Measurements from ENCODE around the gene PREX1. TPM values are rescaled to one million over a fixed set of nuclear protein-coding genes. Genes with fewer than 3 reads are reported as not detected.

PREX1 gene
- total RNA-seq, 1 donor from 2014 or later: 20.4 TPM

GRCh38 chr20:48789781-48790472 is 37.9 kb downstream of the PREX1 start:
- Histone ChIP-seq H3K27ac (ENCODE audit: low read depth, low read length) (no peak overlapping the region), H3K9me3 (ENCODE audit: control insufficient read depth in 3 of 3, low read length in 3 of 3) (no peaks in the 10 kb centered on the region), H3K36me3 (ENCODE audit: control insufficient read depth in 3 of 3, insufficient read depth in 3 of 3, low read length in 3 of 3) (no peaks in the 10 kb centered on the region), H3K4me1 (ENCODE audit: control insufficient read depth in 3 of 3, insufficient read depth in 3 of 3, low read length in 3 of 3) (peaks cover 10 to 21% (median 17%) of the 10 kb centered on the region in 3 donors), H3K9ac (ENCODE audit: low read depth in 1 of 3, low read length in 3 of 3) (no peak overlapping the region), H3K27me3 (ENCODE audit: control insufficient read depth in 3 of 3, insufficient read depth in 3 of 3, low read length in 3 of 3) (no peaks in the 10 kb centered on the region), H3K4me3 (ENCODE audit: low read length in 3 of 3) (no peak overlapping the region)

GRCh38 chr20:48789185-48789668 is 38.6 kb downstream of the PREX1 start:
- Histone ChIP-seq H3K4me3 (ENCODE audit: low read length in 3 of 3) (no peak overlapping the region), H3K9me3 (ENCODE audit: control insufficient read depth in 3 of 3, low read length in 3 of 3) (no peaks in the 10 kb centered on the region), H3K27ac (ENCODE audit: low read depth, low read length) (no peak overlapping the region), H3K27me3 (ENCODE audit: control insufficient read depth in 3 of 3, insufficient read depth in 3 of 3, low read length in 3 of 3) (no peaks in the 10 kb centered on the region), H3K4me1 (ENCODE audit: control insufficient read depth in 3 of 3, insufficient read depth in 3 of 3, low read length in 3 of 3) (peaks cover 10 to 21% (median 19%) of the 10 kb centered on the region in 3 donors), H3K36me3 (ENCODE audit: control insufficient read depth in 3 of 3, insufficient read depth in 3 of 3, low read length in 3 of 3) (no peaks in the 10 kb centered on the region), H3K9ac (ENCODE audit: low read depth in 1 of 3, low read length in 3 of 3) (no peak overlapping the region)

DNA sequence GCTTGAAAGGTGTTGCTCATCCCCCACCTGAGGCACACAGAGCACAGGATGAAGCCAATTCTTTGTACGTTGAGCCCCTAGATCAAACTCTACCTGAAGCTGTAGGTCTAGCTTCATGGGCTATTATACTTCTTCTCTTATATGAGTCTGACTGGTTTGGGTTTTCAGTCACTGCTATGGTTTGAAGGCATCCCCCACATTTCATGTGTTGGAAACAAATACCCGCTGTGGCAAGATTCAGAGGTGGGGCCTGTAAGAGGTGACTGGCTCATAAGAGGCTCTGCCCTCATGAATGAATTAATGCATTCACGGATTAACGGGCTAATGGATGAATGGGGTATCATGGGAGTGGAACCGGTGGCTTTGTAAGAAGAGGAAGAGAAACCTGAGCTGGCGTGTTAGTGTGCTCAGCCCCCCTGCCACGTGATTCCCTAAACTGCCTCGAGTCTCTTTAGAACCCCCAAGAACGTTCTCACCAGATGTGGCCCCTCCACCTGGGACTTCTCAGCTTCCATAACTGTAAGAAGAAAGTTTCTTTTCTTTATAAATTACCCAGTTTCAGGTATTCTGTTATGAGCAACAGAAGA is 39.2 kb downstream of the PREX1 start:
- Histone ChIP-seq H3K4me3 (ENCODE audit: low read length in 3 of 3) (no peak overlapping the region), H3K9ac (ENCODE audit: low read depth in 1 of 3, low read length in 3 of 3) (no peak overlapping the region), H3K4me1 (ENCODE audit: control insufficient read depth in 3 of 3, insufficient read depth in 3 of 3, low read length in 3 of 3) (peaks cover 10 to 19% (median 16%) of the 10 kb centered on the region in 3 donors), H3K27me3 (ENCODE audit: control insufficient read depth in 3 of 3, insufficient read depth in 3 of 3, low read length in 3 of 3) (no peaks in the 10 kb centered on the region), H3K27ac (ENCODE audit: low read depth, low read length) (no peak overlapping the region), H3K9me3 (ENCODE audit: control insufficient read depth in 3 of 3, low read length in 3 of 3) (no peaks in the 10 kb centered on the region), H3K36me3 (ENCODE audit: control insufficient read depth in 3 of 3, insufficient read depth in 3 of 3, low read length in 3 of 3) (no peaks in the 10 kb centered on the region)

DNA sequence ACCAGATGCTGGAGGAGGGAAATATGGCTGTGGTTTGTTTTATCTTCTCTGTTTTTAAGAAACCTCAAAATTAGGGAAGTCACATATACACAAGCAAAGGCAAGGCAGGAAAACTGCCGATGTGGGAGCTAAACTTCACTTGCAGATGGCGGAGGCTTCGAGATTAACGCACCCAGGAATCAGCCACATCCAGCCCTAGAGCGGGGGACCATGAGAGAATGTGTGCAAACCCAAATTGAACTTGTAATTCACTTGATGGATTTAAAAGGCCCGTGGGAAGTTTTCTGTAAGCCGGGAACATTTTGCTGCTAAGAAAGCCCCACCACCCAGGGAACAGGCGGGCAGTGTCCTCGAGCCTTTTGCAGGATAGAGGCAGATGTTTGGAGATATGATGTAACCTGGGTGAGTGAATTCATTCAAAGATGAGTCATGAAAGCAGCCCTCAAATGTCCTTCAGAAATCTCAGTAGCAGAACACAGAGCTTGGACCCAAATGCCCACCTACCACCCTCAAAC is 39.9 kb downstream of the PREX1 start:
- Histone ChIP-seq H3K4me3 (ENCODE audit: low read length in 3 of 3) (no peak overlapping the region), H3K9ac (ENCODE audit: low read depth in 1 of 3, low read length in 3 of 3) (no peak overlapping the region), H3K4me1 (ENCODE audit: control insufficient read depth in 3 of 3, insufficient read depth in 3 of 3, low read length in 3 of 3) (peaks cover 10 to 19% (median 16%) of the 10 kb centered on the region in 3 donors), H3K27ac (ENCODE audit: low read depth, low read length) (no peak overlapping the region), H3K27me3 (ENCODE audit: control insufficient read depth in 3 of 3, insufficient read depth in 3 of 3, low read length in 3 of 3) (no peaks in the 10 kb centered on the region), H3K36me3 (ENCODE audit: control insufficient read depth in 3 of 3, insufficient read depth in 3 of 3, low read length in 3 of 3) (no peaks in the 10 kb centered on the region), H3K9me3 (ENCODE audit: control insufficient read depth in 3 of 3, low read length in 3 of 3) (no peaks in the 10 kb centered on the region)

GRCh38 chr20:48786951-48787705 is 40.7 kb downstream of the PREX1 start:
- no peaks in the 10 kb centered on the region for H3K9me3 ChIP-seq (ENCODE audit: control insufficient read depth in 3 of 3, low read length in 3 of 3)
- no peaks in the 10 kb centered on the region for H3K36me3 ChIP-seq (ENCODE audit: control insufficient read depth in 3 of 3, insufficient read depth in 3 of 3, low read length in 3 of 3)
- peaks cover 10 to 19% (median 16%) of the 10 kb centered on the region in 3 donors for H3K4me1 ChIP-seq (ENCODE audit: control insufficient read depth in 3 of 3, insufficient read depth in 3 of 3, low read length in 3 of 3)
- H3K4me3 ChIP-seq (ENCODE audit: low read length in 3 of 3): no peak overlapping the region
- no peak overlapping the region for H3K27ac ChIP-seq (ENCODE audit: low read depth, low read length)
- H3K27me3 ChIP-seq (ENCODE audit: control insufficient read depth in 3 of 3, insufficient read depth in 3 of 3, low read length in 3 of 3): no peaks in the 10 kb centered on the region
- no peak overlapping the region for H3K9ac ChIP-seq (ENCODE audit: low read depth in 1 of 3, low read length in 3 of 3)

- H3K4me3 ChIP-seq (ENCODE audit: low read length in 3 of 3): no peak overlapping the region
- no peaks in the 10 kb centered on the region for H3K36me3 ChIP-seq (ENCODE audit: control insufficient read depth in 3 of 3, insufficient read depth in 3 of 3, low read length in 3 of 3)
- peaks cover 3 to 11% (median 8%) of the 10 kb centered on the region in 3 donors for H3K4me1 ChIP-seq (ENCODE audit: control insufficient read depth in 3 of 3, insufficient read depth in 3 of 3, low read length in 3 of 3)
- no peak overlapping the region for H3K9ac ChIP-seq (ENCODE audit: low read depth in 1 of 3, low read length in 3 of 3)
- no peaks in the 10 kb centered on the region for H3K27me3 ChIP-seq (ENCODE audit: control insufficient read depth in 3 of 3, insufficient read depth in 3 of 3, low read length in 3 of 3)
- H3K27ac ChIP-seq (ENCODE audit: low read depth, low read length): no peak overlapping the region
- H3K9me3 ChIP-seq (ENCODE audit: control insufficient read depth in 3 of 3, low read length in 3 of 3): no peaks in the 10 kb centered on the region
Measured at GRCh38 chr20:48785801-48786200, 42.0 kb downstream of the PREX1 start.

- H3K27me3 ChIP-seq (ENCODE audit: control insufficient read depth in 3 of 3, insufficient read depth in 3 of 3, low read length in 3 of 3): no peaks in the 10 kb centered on the region
- no peak overlapping the region for H3K9ac ChIP-seq (ENCODE audit: low read depth in 1 of 3, low read length in 3 of 3)
- peaks cover 0 to 6% (median 3%) of the 10 kb centered on the region in 3 donors for H3K4me1 ChIP-seq (ENCODE audit: control insufficient read depth in 3 of 3, insufficient read depth in 3 of 3, low read length in 3 of 3)
- no peaks in the 10 kb centered on the region for H3K36me3 ChIP-seq (ENCODE audit: control insufficient read depth in 3 of 3, insufficient read depth in 3 of 3, low read length in 3 of 3)
- H3K4me3 ChIP-seq (ENCODE audit: low read length in 3 of 3): no peak overlapping the region
- no peak overlapping the region for H3K27ac ChIP-seq (ENCODE audit: low read depth, low read length)
- no peaks in the 10 kb centered on the region for H3K9me3 ChIP-seq (ENCODE audit: control insufficient read depth in 3 of 3, low read length in 3 of 3)
Measured at GRCh38 chr20:48785256-48785655, 42.5 kb downstream of the PREX1 start.

GRCh38 chr20:48784273-48784641 is 43.5 kb downstream of the PREX1 start:
- Histone ChIP-seq H3K9ac (ENCODE audit: low read depth in 1 of 3, low read length in 3 of 3) (no peak overlapping the region), H3K4me1 (ENCODE audit: control insufficient read depth in 3 of 3, insufficient read depth in 3 of 3, low read length in 3 of 3) (peaks cover 0 to 6% (median 3%) of the 10 kb centered on the region in 3 donors)

GRCh38 chr20:48783533-48784272 is 44.1 kb downstream of the PREX1 start:
- Histone ChIP-seq H3K4me1 (ENCODE audit: control insufficient read depth in 3 of 3, insufficient read depth in 3 of 3, low read length in 3 of 3) (peaks cover 0 to 4% (median 3%) of the 10 kb centered on the region in 3 donors), H3K36me3 (ENCODE audit: control insufficient read depth in 3 of 3, insufficient read depth in 3 of 3, low read length in 3 of 3) (no peaks in the 10 kb centered on the region), H3K9me3 (ENCODE audit: control insufficient read depth in 3 of 3, low read length in 3 of 3) (no peaks in the 10 kb centered on the region), H3K4me3 (ENCODE audit: low read length in 3 of 3) (no peak overlapping the region), H3K27me3 (ENCODE audit: control insufficient read depth in 3 of 3, insufficient read depth in 3 of 3, low read length in 3 of 3) (no peaks in the 10 kb centered on the region), H3K27ac (ENCODE audit: low read depth, low read length) (no peak overlapping the region), H3K9ac (ENCODE audit: low read depth in 1 of 3, low read length in 3 of 3) (no peak overlapping the region)

More at GRCh38 chr20:48784273-48784641, 43.5 kb downstream of the PREX1 start:
- no peak overlapping the region for H3K27ac ChIP-seq (ENCODE audit: low read depth, low read length)
- H3K9me3 ChIP-seq (ENCODE audit: control insufficient read depth in 3 of 3, low read length in 3 of 3): no peaks in the 10 kb centered on the region
- H3K36me3 ChIP-seq (ENCODE audit: control insufficient read depth in 3 of 3, insufficient read depth in 3 of 3, low read length in 3 of 3): no peaks in the 10 kb centered on the region
- no peak overlapping the region for H3K4me3 ChIP-seq (ENCODE audit: low read length in 3 of 3)
- H3K27me3 ChIP-seq (ENCODE audit: control insufficient read depth in 3 of 3, insufficient read depth in 3 of 3, low read length in 3 of 3): no peaks in the 10 kb centered on the region

Data from skeletal muscle tissue (tissue), 4 donors.